PC-3 (cell line): ENCODE results near the gene SLC13A1. TPM values are rescaled to one million over a fixed set of nuclear protein-coding genes. Genes with fewer than 3 reads are reported as not detected.

ENCODE experiments used
- ATAC-seq: fragments of 200-7000 bp; cut with Tn5 transposase; 2 replicates; pipeline ENCODE4 v1.9.1; 2020; ENCODE audit warnings: mild to moderate bottlenecking, moderate library complexity
- BruUV-seq: library from RNA; stranded (reverse); fragments of 400-500 nt; replicated peaks from 2 replicates; lab custom pipeline; 2021; lab: Mats Ljungman, UMichigan
- CTCF ChIA-PET: fragments of 300-600 bp; sonication (Branson Sonifier 250); formaldehyde crosslinking; loops from one replicate; lab custom pipeline; 2022; ENCODE audit warnings: antibody characterized with exemption; lab: Charles Lee
- POLR2A ChIA-PET: fragments of 300-600 bp; sonication (Branson Sonifier 250); formaldehyde crosslinking; loops from one replicate; lab custom pipeline; 2022; ENCODE audit warnings: antibody characterized with exemption; ENCODE audit not compliant: unreplicated experiment; lab: Charles Lee
- DNase-seq: peaks from one replicate; pipeline ENCODE4 v3.0.0-alpha.2; 2015
- H2AFZ ChIP-seq: fragments of 300-600 bp; sonication (generic); 2 replicates; pipeline ENCODE4 v1.6.0; 2016; ENCODE audit warnings: antibody characterized with exemption, low read length
- H3F3A ChIP-seq: fragments of 300-600 bp; sonication (generic); one replicate; pipeline ENCODE4 v1.6.0; 2017; ENCODE audit warnings: antibody characterized with exemption, low read length, control low read depth, mild to moderate bottlenecking; ENCODE audit not compliant: unreplicated experiment
- H3K27ac ChIP-seq: fragments of 300-600 bp; sonication (generic); 2 replicates; pipeline ENCODE4 v1.5.1; 2016; ENCODE audit warnings: mild to moderate bottlenecking, low read length
- H3K27me3 ChIP-seq: fragments of 300-600 bp; sonication (generic); 2 replicates; pipeline ENCODE4 v1.6.1; 2016; ENCODE audit warnings: low read length, mixed read lengths
- H3K36me3 ChIP-seq: fragments of 300-600 bp; sonication (generic); 2 replicates; pipeline ENCODE4 v1.6.1; 2016; ENCODE audit warnings: low read depth, mixed run types, low read length, mixed read lengths
- H3K4me1 ChIP-seq: fragments of 300-600 bp; sonication (generic); 2 replicates; pipeline ENCODE4 v1.5.1; 2016; ENCODE audit warnings: low read length; ENCODE audit not compliant: insufficient read depth
- H3K4me2 ChIP-seq: fragments of 300-600 bp; sonication (generic); 2 replicates; pipeline ENCODE4 v1.6.0; 2016; ENCODE audit warnings: low read length
- H3K4me3 ChIP-seq: fragments of 300-600 bp; sonication (generic); 2 replicates; pipeline ENCODE4 v1.5.1; 2016; ENCODE audit warnings: mild to moderate bottlenecking, low read length, mixed read lengths
- H3K79me2 ChIP-seq: fragments of 300-600 bp; sonication (generic); 2 replicates; pipeline ENCODE4 v1.6.1; 2017; ENCODE audit warnings: low read length, mixed read lengths
- H3K9ac ChIP-seq: fragments of 300-600 bp; sonication (generic); 2 replicates; pipeline ENCODE4 v1.6.0; 2016; ENCODE audit warnings: mild to moderate bottlenecking, low read length
- H3K9me2 ChIP-seq: fragments of 300-600 bp; sonication (generic); replicated peaks from 2 replicates; pipeline ENCODE4 v1.6.1; 2016; ENCODE audit warnings: mixed run types, low read length, mixed read lengths
- H3K9me3 ChIP-seq: fragments of 300-600 bp; sonication (generic); 2 replicates; pipeline ENCODE4 v1.6.1; 2016; ENCODE audit warnings: low read length, mixed read lengths
- H4K20me1 ChIP-seq: fragments of 300-600 bp; sonication (generic); 2 replicates; pipeline ENCODE4 v1.6.1; 2016; ENCODE audit warnings: low read length, mixed read lengths
- CTCF ChIP-seq: fragments of 300-600 bp; sonication (generic); conservative IDR thresholded peaks from 2 replicates; pipeline ENCODE4 v1.5.1; 2017; ENCODE audit warnings: antibody characterized with exemption, low read depth, mild to moderate bottlenecking, low read length
- EZH2 ChIP-seq: fragments of 300-600 bp; sonication (generic); IDR thresholded peaks from one replicate; pipeline ENCODE4 v1.6.1; 2017; ENCODE audit warnings: antibody characterized with exemption, mild to moderate bottlenecking, low read length; ENCODE audit not compliant: unreplicated experiment
- EZH2phosphoT487 ChIP-seq: fragments of 300-600 bp; sonication (generic); IDR thresholded peaks from 2 replicates; pipeline ENCODE4 v1.6.1; 2018; ENCODE audit warnings: mild to moderate bottlenecking, antibody characterized with exemption, low read length, borderline replicate concordance
- intact Hi-C: fragments of 100-400 bp; cut with micrococcal nuclease; formaldehyde crosslinking; loops from 2 replicates; pipeline ENCODE4 v1.9.0; 2023
- total RNA-seq: library from RNA; depleted of rRNA; stranded (reverse); fragments of >200 nt; gene quantifications from 2 replicates; pipeline ENCODE4 v1.2.3, GENCODE V29; 2014

SLC13A1 gene
- total RNA-seq, 1 experiment from 2014 or later = not detected

GRCh38 chr7:123143252-123144006, 56.3 kb downstream of the SLC13A1 start:
- H3K4me2 ChIP-seq = no peak overlapping the region
- H3K4me1 ChIP-seq = no peaks in the 10 kb centered on the region
- no peaks in the 10 kb centered on the region for H4K20me1 ChIP-seq
- H2AFZ ChIP-seq = no peak overlapping the region
- TF ChIP-seq CTCF (no peak), EZH2phosphoT487 (no peak), EZH2 (no peak)
- no peak for DNase-seq
- no peak overlapping the region for H3K27ac ChIP-seq
- no peaks in the 10 kb centered on the region for H3K36me3 ChIP-seq
- no peaks in the 10 kb centered on the region for H3F3A ChIP-seq
- H3K9ac ChIP-seq = no peak overlapping the region
- H3K9me3 ChIP-seq = no peaks in the 10 kb centered on the region
- no peak overlapping the region for H3K4me3 ChIP-seq
- no peak for ATAC-seq
- ChIA-PET POLR2A (no interaction called here), CTCF (no interaction called here)
- H3K9me2 ChIP-seq = no peaks in the 10 kb centered on the region
- intact Hi-C loops = no loop called here
- BruUV-seq = no TSS peak
- no peaks in the 10 kb centered on the region for H3K27me3 ChIP-seq
- no peaks in the 10 kb centered on the region for H3K79me2 ChIP-seq

DNA sequence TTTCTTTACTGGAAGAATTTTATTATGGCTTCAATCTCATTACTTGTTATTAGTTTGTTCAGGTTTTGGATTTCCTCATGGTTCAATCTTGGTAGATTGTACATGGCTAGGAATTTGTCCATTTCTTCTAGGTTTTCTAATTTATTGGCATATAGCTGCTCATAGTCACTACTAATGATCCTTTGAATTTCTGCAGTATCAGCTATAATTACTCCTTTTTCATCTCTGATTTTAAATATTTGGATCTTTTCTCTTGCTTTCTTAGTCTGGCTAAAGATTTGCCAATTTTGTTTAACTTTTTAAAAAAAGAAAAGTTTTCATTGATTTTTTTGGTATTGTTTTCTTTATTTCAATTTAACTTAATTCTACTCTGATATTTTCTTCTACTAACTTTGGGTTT, 59.2 kb downstream of the SLC13A1 start:
- H4K20me1 ChIP-seq = no peaks in the 10 kb centered on the region
- H3F3A ChIP-seq = no peaks in the 10 kb centered on the region
- CTCF ChIA-PET = no interaction called here
- ATAC-seq = no peak
- H3K36me3 ChIP-seq = no peaks in the 10 kb centered on the region
- no peaks in the 10 kb centered on the region for H3K9me2 ChIP-seq
- DNase-seq = no peak
- no peak overlapping the region for H3K27ac ChIP-seq
- H3K9ac ChIP-seq = no peak overlapping the region
- no peak overlapping the region for H3K4me2 ChIP-seq
- intact Hi-C loops = no loop called here
- H3K4me1 ChIP-seq = no peaks in the 10 kb centered on the region
- H2AFZ ChIP-seq = no peak overlapping the region
- BruUV-seq = no TSS peak
- H3K27me3 ChIP-seq = no peaks in the 10 kb centered on the region
- H3K9me3 ChIP-seq = no peaks in the 10 kb centered on the region
- no peak overlapping the region for H3K4me3 ChIP-seq
- H3K79me2 ChIP-seq = no peaks in the 10 kb centered on the region
- TF ChIP-seq EZH2 (no peak), EZH2phosphoT487 (no peak), CTCF (no peak)
- POLR2A ChIA-PET = no interaction called here

- no peaks in the 10 kb centered on the region for H3K36me3 ChIP-seq
- DNase-seq (no peak), ATAC-seq (no peak)
- no peak overlapping the region for H3K9ac ChIP-seq
- intact Hi-C loops = no loop called here
- H3F3A ChIP-seq = no peaks in the 10 kb centered on the region
- ChIA-PET CTCF (no interaction called here), POLR2A (no interaction called here)
- no peak overlapping the region for H2AFZ ChIP-seq
- no peak for TF ChIP-seq EZH2phosphoT487
- TF ChIP-seq EZH2 = no peak
- TF ChIP-seq CTCF = no peak
- H3K4me3 ChIP-seq = no peak overlapping the region
- no peak overlapping the region for H3K4me2 ChIP-seq
- no peaks in the 10 kb centered on the region for H4K20me1 ChIP-seq
- H3K9me2 ChIP-seq = no peaks in the 10 kb centered on the region
- no peaks in the 10 kb centered on the region for H3K27me3 ChIP-seq
- BruUV-seq = no TSS peak
- no peaks in the 10 kb centered on the region for H3K4me1 ChIP-seq
- no peak overlapping the region for H3K27ac ChIP-seq
- no peaks in the 10 kb centered on the region for H3K9me3 ChIP-seq
- no peaks in the 10 kb centered on the region for H3K79me2 ChIP-seq
Measured at GRCh38 chr7:123135960-123136359, 63.8 kb downstream of the SLC13A1 start.
